MM.1S (cell line): Measurements from ENCODE around the gene R3HDM2.

ENCODE experiments used
- DNase-seq: peaks from one replicate; pipeline ENCODE4 v3.0.0-alpha.2; 2015
- H2AFZ ChIP-seq: fragments of 300-600 bp; sonication (generic); 2 replicates; pipeline ENCODE4 v1.6.0; 2016; ENCODE audit warnings: antibody characterized with exemption, low read length
- H3F3A ChIP-seq: fragments of 300-600 bp; sonication (generic); 2 replicates; pipeline ENCODE4 v1.6.1; 2016; ENCODE audit warnings: mild to moderate bottlenecking, antibody characterized with exemption, low read length, moderate library complexity, mixed read lengths; ENCODE audit not compliant: insufficient read depth
- H3K27ac ChIP-seq: fragments of 300-600 bp; sonication (generic); 2 replicates; pipeline ENCODE4 v1.5.1; 2016; ENCODE audit warnings: mild to moderate bottlenecking, low read length
- H3K27me3 ChIP-seq: fragments of 300-600 bp; sonication (generic); replicated peaks from 2 replicates; pipeline ENCODE4 v1.6.0; 2016; ENCODE audit warnings: low read length; ENCODE audit not compliant: insufficient read depth
- H3K36me3 ChIP-seq: fragments of 300-600 bp; sonication (generic); replicated peaks from 2 replicates; pipeline ENCODE4 v1.6.1; 2016; ENCODE audit warnings: mild to moderate bottlenecking, low read length, mixed read lengths; ENCODE audit not compliant: insufficient read depth
- H3K4me1 ChIP-seq: fragments of 300-600 bp; sonication (generic); 2 replicates; pipeline ENCODE4 v1.6.1; 2016; ENCODE audit warnings: low read length, mixed read lengths
- H3K4me2 ChIP-seq: fragments of 300-600 bp; sonication (generic); 2 replicates; pipeline ENCODE4 v1.6.0; 2016; ENCODE audit warnings: low read depth, low read length
- H3K4me3 ChIP-seq: fragments of 300-600 bp; sonication (generic); 2 replicates; pipeline ENCODE4 v1.5.1; 2016; ENCODE audit warnings: low read length, mixed read lengths
- H3K79me2 ChIP-seq: fragments of 300-600 bp; sonication (generic); 2 replicates; pipeline ENCODE4 v1.6.1; 2016; ENCODE audit warnings: mixed run types, low read length, mixed read lengths
- H3K9ac ChIP-seq: fragments of 300-600 bp; sonication (generic); 2 replicates; pipeline ENCODE4 v1.6.1; 2016; ENCODE audit warnings: low read length, mixed read lengths
- H3K9me2 ChIP-seq: fragments of 300-600 bp; sonication (generic); replicated peaks from 2 replicates; pipeline ENCODE4 v1.6.1; 2016; ENCODE audit warnings: mild to moderate bottlenecking, low read length, mixed read lengths; ENCODE audit not compliant: insufficient read depth
- H3K9me3 ChIP-seq: fragments of 300-600 bp; sonication (generic); replicated peaks from 2 replicates; pipeline ENCODE4 v1.6.1; 2016; ENCODE audit warnings: mild to moderate bottlenecking, low read length, mixed read lengths; ENCODE audit not compliant: insufficient read depth
- H4K20me1 ChIP-seq: fragments of 300-600 bp; sonication (generic); 2 replicates; pipeline ENCODE4 v1.6.1; 2016; ENCODE audit warnings: mild to moderate bottlenecking, low read length, moderate library complexity, mixed read lengths; ENCODE audit not compliant: insufficient read depth
- EZH2 ChIP-seq: fragments of 300-600 bp; sonication (generic); optimal IDR thresholded peaks from 2 replicates; pipeline ENCODE3; 2017; ENCODE audit warnings: low read depth, mild to moderate bottlenecking, antibody characterized with exemption, low read length, mixed read lengths
- EZH2phosphoT487 ChIP-seq: fragments of 300-600 bp; sonication (generic); IDR thresholded peaks from 2 replicates; pipeline ENCODE4 v1.6.1; 2018; ENCODE audit warnings: antibody characterized with exemption, low read length
- TF ChIP-seq, protein P1 (sequence below): fragments of 300-600 bp; sonication (generic); IDR thresholded peaks from 2 replicates; pipeline ENCODE4 v1.5.1; 2016; ENCODE audit warnings: antibody characterized with exemption, low read length, mixed read lengths

Gene R3HDM2

DNA sequence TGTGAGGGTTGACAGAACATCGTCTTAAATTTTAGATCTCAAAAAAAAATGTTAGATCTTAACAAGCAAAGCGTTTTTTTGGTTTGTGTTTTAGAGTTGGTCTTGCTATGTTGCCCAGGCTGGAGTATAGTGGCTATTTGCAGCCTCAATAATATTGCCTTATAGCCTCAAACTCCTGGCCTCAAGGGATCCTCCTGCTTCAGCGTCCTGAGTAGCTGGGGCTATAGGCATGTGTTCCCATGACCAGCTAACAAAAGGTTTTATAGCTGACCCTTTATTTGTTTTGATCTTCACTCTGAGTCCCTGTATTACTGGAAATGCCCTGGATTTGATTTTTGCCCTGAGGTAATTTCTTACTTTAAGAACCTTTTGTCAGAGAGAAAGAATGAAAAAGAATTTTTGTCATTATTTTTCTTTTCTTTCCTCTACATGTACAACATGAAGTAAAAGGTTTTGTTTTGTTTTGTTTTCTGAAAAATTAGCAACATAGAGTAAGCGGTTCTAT lies 9.0 kb upstream of the R3HDM2 start:
- Histone ChIP-seq H4K20me1 (no peaks in the 10 kb centered on the region), H3K9me3 (no peaks in the 10 kb centered on the region), H3K9me2 (no peaks in the 10 kb centered on the region), H3K4me1 (no peaks in the 10 kb centered on the region), H3K9ac (no peak overlapping the region), H3K4me2 (no peak overlapping the region), H3K27me3 (no peaks in the 10 kb centered on the region), H3K79me2 (no peaks in the 10 kb centered on the region), H3K4me3 (no peak overlapping the region), H3K27ac (no peak overlapping the region), H3K36me3 (no peaks in the 10 kb centered on the region), H3F3A (no peaks in the 10 kb centered on the region), H2AFZ (no peak overlapping the region)
- TF ChIP-seq EZH2 = no peak
- TF ChIP-seq EZH2phosphoT487 = no peak
- TF ChIP-seq, protein P1, sequence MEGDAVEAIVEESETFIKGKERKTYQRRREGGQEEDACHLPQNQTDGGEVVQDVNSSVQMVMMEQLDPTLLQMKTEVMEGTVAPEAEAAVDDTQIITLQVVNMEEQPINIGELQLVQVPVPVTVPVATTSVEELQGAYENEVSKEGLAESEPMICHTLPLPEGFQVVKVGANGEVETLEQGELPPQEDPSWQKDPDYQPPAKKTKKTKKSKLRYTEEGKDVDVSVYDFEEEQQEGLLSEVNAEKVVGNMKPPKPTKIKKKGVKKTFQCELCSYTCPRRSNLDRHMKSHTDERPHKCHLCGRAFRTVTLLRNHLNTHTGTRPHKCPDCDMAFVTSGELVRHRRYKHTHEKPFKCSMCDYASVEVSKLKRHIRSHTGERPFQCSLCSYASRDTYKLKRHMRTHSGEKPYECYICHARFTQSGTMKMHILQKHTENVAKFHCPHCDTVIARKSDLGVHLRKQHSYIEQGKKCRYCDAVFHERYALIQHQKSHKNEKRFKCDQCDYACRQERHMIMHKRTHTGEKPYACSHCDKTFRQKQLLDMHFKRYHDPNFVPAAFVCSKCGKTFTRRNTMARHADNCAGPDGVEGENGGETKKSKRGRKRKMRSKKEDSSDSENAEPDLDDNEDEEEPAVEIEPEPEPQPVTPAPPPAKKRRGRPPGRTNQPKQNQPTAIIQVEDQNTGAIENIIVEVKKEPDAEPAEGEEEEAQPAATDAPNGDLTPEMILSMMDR = no peak
- no peak for DNase-seq

DNA sequence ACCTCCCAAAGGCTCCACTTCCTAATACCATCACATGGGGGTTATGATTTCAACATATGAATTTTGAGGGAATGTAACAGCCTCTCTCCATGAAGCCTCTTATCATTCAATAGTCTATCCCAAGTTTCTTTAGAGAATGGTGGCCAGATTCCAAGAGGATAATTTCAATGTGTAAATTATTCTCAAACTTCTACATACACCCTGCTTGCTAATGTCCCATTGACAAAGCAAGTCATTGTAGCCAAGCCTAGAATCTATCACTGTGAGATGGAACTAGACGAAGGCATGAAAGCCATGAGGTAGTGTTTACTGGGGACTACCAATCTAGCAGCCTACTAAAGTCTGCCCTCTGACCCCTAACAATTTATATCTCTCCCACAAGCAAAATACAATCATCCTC lies 7.6 kb upstream of the R3HDM2 start:
- Histone ChIP-seq H3K9me3 (no peaks in the 10 kb centered on the region), H3K4me2 (no peak overlapping the region), H3K9me2 (no peaks in the 10 kb centered on the region), H3K27me3 (no peaks in the 10 kb centered on the region), H2AFZ (no peak overlapping the region), H3K4me1 (no peaks in the 10 kb centered on the region), H3K27ac (no peak overlapping the region), H3K9ac (no peak overlapping the region), H3K79me2 (no peaks in the 10 kb centered on the region), H3F3A (no peaks in the 10 kb centered on the region), H3K36me3 (no peaks in the 10 kb centered on the region), H4K20me1 (no peaks in the 10 kb centered on the region), H3K4me3 (no peak overlapping the region)
- TF ChIP-seq EZH2phosphoT487 (no peak), EZH2 (no peak)
- TF ChIP-seq, protein P1 = no peak
- no peak for DNase-seq

DNA sequence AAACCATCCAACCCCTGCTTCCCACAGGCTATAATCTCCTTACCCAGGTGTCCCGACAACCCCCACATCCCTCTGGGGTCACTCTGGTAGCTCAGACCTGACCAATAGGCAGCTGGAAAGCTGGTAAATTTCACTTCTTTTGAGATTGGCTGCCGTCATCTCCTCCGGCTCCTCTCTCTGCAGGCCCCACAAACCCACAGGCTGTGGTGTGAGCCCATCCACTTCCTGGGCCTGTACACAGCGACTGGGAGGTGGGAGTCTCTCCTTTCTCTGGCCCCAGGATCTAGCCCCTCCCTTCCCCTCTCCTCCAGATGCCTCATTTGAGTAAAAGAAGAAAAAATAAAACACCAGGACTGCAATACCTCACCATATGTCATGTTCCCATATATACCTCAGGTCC lies 4.5 kb upstream of the R3HDM2 start:
- Histone ChIP-seq H3K4me1 (peaks cover 5% of the 10 kb centered on the region), H3K4me2 (no peak overlapping the region), H4K20me1 (no peaks in the 10 kb centered on the region), H3K36me3 (no peaks in the 10 kb centered on the region), H3K9ac (no peak overlapping the region), H2AFZ (no peak overlapping the region), H3K9me2 (no peaks in the 10 kb centered on the region), H3K9me3 (no peaks in the 10 kb centered on the region), H3K27me3 (no peaks in the 10 kb centered on the region), H3K27ac (no peak overlapping the region), H3F3A (0 out of 2 replicates have a peak, but pooled peaks cover 2% of the 10 kb centered on the region), H3K4me3 (no peak overlapping the region), H3K79me2 (peaks cover under 1% of the 10 kb centered on the region; the same call in 1 of the 2 replicates)
- TF ChIP-seq, protein P1 = no peak
- TF ChIP-seq EZH2 (no peak), EZH2phosphoT487 (no peak)
- no peak for DNase-seq
